GM19025 (cell line): ENCODE results near the gene TTN.

Source experiments
- ATAC-seq: cut with Tn5 transposase; IDR thresholded peaks from one replicate; pipeline ENCODE4 v1.9.1; 2021; ENCODE audit warnings: mild to moderate bottlenecking, low read depth, moderate library complexity; ENCODE audit not compliant: unreplicated experiment

TTN gene

DNA sequence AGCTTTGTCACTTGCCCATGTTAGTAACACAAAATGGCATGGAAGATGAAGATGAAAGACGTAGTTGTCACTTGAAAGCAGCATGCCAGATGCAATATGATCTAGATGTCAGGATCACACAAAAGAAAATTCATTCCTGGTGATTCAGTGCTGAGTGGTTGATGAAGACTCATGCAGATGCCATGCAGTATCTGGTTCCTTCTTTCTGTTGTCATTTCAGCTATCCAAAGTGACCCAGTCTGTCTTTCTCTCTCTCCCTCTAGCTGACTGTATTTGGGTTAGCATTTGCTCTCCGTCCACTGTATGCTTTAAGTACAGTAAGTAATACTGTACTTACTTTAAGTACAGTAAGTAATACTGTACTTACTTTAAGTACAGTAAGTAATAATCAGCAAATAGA is 50.4 kb downstream of the TTN start:
- ATAC-seq = no peak

DNA sequence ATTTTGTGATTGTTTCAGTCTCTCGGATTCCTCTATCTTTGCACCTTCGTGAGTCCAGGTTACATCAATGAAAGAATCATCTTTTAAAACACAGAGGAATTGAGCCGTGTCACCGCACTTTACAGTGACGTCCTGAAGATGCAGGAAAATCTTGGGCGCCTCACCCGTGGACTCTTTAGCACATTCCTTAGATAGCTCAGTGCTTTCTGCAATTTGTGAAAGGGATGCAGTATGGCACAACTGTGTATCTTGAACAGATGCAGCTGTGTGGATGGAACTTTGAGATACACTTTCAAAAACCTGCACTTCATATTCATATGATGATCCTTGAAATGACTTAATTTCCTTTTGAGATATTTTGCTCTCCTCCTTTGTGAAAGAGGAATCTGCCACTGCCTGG is 50.9 kb downstream of the TTN start:
- no peak for ATAC-seq

DNA sequence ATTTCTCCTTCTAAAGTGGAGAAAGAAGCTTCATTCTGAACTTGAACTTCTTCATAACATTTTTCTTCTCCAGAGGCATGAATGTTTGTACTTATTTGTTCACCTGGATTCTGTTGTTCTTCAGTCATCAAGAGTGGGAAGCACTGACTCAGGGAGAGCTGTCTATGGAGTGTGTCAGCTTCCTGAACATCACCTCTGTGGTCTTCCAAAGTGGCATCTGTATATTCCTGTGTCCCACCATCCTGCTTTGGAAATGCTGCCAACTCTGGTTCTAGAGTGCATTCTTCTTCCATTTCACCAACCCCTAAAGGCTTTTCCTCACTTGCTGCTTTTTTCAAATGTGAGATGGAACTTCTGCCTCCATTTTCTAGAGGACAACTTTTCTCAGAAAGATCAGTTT is 59.5 kb downstream of the TTN start:
- no peak for ATAC-seq

DNA sequence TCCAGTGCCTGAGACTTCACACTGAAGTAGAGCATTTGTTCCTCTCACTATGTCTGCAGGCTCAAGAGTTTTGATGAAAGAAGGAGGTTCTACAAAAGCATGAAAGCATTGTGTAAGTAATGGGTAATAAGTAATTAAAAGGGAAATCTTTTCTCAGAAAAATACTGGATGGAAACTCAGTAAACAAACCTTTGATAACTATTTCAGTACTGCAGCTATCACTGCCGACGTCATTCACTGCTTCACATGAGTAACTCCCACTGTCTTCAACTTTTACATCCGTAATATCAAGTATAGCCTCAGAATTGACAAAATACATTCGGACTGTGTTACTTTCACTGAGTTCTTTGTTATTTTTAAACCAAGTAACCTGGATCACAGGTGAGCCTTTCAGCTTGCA is 72.7 kb downstream of the TTN start:
- no peak for ATAC-seq

DNA sequence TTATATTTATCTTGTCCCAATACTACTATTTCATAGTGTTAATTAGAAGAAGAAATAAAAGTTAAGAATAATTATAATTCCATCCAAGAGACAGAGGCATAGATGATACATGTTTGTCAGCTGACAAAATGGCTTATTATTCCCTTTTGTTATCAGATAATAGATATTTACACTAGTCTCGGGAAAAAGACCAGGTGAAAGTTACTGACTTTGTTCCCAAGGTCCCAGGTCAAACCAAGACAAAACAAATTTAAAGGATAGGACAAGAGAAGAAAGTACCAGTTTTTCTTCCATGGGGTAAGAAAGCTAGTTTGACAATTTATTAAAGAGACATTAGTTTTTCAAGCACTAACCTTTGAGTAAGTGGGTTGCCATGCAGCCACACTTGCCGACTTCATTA is 73.2 kb downstream of the TTN start:
- no peak for ATAC-seq

DNA sequence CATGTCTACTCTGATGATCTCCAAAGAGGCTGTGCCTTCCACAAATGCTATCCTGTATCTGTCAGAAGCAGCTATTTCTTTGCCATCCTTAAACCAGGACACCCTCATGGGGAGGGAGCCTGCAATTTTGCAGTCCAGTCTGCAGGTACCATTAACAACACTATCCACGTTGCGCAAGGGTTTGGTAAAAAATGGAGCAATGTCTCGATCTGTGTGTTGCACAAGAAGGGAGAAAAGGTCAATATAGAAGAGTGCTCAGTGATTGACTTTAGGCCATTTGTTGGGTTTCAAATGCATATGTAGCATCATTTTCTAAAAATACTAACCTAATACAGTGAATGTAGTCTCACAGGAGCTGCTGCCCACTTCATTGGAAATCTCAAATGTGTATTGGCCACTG is 74.3 kb downstream of the TTN start:
- ATAC-seq = no peak

DNA sequence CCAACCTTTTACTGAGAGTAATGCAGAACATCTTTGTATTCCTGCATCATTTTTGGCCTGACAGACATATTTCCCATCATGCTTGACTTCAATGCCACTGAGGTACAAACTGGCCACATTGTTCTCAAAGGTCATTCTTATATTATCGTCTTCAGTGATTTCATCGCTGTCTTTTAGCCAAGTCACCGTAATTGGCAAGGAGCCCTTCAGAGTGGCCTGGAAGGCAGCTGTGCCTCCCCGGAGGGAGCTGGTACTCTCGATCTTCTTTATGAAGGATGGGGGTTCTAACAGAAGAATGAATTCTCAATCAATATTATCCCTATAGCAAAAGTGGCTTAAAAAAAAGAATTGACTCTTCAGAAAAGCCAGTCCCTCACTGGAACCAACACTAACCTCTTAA is 75.9 kb downstream of the TTN start:
- ATAC-seq = no peak

DNA sequence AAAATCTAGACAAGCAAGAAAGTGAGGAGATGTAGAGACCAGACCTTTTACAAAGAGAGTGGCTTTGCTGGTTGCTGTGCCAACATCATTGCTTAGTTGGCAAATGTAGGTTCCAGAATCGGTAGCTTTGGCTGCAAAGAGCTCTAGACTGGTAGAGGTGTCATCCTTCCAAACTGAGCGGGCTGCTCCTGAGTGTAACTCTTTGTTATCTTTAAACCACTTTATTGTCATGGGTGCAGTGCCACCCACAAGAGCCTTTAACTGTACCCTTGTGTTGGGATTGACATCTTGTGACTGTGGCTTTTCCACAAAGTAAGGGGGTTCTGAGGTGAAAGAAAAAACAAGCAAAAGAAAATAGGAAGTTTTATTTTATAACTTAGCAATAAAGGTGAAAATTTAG is 77.2 kb downstream of the TTN start:
- no peak for ATAC-seq

DNA sequence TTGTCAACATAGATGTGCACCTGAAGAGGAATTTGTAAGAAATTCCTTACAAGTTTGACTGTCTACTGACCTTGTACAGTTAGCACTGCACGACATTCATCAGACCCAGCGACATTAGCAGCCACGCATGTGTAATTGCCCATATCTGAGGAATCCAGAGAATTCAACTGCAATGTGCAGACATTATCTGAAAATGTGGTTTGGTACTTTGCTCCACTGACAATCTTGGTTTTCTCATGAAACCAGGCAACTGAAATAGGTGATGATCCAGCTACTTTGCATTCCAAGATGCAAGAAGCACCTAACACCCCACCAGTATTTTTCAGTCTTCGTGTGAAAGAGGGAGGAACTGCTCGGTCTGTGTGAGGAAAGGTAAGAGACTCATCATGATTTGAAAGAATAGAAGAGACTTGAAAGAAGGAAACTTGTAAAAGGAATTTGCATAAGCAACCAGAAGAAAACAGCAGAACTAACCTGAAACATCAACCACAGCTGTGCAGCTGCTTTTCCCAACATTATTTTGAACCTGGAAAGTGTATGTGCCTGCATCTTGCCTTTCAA is 83.4 kb downstream of the TTN start:
- no peak for ATAC-seq

DNA sequence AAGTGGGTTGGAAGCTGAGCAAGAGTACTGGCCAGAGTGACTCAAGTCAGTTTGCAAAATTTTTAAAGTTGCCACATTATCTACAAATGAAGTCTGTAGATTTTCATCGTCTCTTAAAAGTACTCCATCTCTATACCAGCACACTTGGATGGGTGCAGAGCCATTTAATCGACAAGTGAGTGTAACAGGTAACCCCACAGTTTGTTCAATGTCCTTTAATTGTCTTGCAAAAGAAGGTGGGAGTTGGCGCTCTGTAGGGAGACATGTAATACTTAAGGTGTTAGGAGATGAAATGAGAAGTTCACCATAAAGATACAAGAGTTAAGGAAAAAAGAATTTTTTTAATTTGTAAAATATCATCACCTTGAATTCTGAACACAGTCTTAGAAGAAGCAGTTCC is 84.9 kb downstream of the TTN start:
- no peak for ATAC-seq

DNA sequence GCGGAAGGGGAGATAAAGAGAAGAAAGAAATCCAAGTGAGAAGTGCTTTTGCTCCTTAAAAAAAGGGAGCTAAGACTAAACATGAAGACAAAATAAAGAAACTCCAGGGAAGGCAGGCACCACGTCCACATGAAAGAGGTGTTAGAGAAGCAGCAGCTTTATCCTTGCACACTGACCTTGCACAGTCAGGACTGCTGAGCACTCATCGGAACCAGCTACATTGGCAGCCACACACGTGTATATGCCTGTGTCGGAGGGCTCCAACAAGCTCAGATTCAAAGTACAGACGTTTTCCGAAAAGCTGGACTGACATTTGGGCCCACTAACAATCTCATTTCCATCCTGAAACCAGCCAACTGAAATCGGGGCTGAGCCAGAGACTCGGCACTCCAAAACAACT is 88.2 kb downstream of the TTN start:
- ATAC-seq = no peak

DNA sequence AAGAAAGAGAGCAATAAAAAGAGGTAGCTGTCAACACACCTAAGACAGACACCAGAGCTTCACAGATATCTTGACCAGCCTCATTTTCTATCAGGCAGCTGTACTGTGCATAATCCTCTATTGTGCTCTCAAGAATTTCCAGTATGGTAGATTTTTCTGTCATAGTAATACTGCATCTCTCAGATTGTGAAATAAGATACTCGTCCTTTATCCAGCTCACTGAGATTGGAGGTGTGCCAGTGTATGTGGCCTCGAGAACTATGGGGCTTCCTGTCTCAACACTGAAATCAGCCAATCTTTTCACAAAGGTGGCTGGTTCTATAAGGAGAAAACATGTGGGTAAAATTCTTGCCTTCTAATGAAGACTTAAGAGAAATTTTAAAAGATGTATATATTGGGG is 88.9 kb downstream of the TTN start:
- ATAC-seq = no peak

DNA sequence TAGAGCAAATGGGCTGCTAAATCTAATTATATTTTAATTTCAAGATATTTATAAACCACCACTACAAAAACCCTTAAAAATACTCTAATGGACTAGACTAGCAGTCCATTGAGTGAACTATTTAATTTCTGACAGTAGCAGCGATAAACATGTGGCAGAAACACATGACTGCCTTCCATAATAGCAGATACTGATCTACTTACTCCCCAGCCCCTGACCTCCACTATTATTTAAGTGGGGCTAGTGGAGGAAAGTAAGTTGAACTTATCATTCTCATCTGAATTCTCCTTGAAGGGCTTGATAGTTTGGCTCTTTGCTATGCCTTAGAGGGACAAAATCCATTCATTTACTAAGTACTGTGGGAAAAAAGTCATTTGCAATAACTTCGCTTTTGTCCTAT is 90.8 kb downstream of the TTN start:
- no peak for ATAC-seq

DNA sequence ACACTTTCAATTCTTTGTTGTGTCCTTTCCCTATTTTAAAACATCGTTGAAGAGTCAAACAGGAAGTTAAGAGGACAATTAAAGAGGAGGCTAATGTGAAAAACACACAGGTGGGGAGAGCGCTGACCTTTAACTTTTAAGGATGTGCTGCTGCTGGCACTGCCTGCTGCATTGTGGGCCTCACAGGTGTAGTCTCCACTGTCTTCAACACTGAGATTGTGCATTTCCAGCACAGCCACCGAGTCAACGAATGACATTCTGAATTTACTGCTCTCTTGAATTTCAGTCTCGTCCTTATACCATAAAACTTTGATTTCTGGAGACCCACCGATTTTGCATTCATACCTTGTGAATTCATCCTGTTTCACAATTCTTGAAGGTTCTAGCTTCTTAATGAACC is 91.9 kb downstream of the TTN start:
- no peak for ATAC-seq

DNA sequence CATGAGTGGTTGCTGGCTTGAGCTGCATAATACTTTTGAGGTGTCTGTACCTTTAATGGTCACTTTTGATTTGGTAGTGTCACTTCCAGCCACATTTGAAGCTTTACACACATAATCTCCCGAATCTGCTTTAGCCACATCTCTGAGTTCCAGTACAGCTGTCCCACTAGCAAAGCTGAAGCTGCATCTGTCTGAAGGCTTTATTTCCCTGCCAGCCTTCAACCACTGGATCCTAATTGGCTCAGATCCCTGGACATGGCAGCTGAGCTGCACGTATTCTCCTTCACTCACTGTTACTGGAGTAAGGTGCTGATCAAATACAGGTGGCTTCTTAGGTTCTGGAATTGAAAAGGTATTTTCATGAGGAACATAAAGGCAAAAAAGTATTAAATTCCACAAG is 99.7 kb downstream of the TTN start:
- no peak for ATAC-seq

DNA sequence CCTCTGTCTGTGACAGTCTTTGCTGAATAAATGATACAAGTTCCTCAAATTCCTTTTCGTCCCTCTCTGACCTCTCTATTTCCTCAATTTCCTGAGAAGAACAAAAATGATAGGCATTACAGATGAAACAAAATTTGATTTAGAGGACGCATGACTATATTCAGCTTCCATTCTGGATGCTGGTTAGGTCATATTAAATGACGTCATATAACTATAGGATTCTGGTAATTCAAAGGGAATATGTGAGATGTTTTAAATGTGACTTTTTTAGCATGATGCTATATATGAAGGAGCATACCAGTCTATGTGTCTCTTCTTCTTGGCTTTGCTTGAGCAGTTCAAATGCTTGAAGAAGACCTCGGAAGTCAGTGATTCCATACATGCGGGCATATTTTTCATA is 102.3 kb downstream of the TTN start:
- ATAC-seq = no peak

DNA sequence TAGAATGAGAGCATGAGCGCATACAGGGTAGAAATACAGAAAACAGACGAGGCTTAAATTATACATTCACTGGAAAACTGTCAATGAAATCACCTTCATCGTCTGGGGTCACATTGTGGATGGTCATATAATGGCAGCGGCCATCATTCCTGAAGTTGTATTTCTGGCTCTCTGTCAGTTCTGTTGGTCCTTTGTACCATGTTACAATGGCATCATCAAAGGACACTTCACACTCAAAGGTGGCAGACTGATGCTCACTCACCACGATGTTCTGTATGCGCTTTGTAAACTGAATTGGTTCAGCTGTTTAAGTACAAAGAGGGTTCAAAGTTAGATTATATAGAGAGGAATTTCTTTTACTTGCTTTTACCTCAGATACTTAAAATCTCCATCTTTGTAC is 104.9 kb downstream of the TTN start:
- no peak for ATAC-seq

DNA sequence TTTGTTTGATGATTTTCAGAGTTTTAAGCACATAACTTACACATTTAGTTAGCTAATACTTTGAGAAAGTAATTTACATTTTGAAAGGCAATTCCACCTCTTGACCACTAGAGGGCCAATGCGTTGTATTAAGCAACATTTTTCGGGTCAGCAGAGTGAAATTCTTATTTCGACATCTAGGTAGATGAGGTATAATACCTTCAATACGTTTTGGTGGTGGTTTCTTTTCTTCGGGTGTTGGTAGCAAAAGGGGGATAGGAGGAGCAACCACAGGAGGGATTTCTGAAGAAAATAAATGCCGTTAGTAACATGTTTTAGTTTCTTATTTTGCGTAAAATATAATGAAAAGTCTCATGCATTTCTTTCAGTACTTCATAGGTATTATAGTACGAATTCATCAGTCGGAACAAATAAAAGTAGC is 106.3 kb downstream of the TTN start:
- ATAC-seq = no peak

DNA sequence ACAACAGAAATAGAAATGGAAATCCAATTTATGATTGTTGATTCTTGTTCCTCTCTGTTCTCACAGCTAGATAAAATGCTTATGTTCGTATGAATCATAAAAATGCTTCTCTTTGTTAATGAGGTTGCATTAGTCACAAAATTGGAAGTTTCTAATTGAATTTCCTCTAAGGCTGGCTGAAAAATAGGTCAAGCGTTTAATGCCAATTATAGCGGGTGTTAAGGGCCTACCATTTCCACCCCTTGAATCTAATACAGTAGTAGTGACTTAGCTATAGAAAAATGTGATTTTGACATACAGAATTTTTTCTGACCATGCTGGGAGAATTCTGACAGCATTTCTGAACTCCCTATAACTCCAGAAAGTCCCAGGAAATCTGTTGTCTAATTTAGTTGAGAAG is 107.1 kb downstream of the TTN start:
- no peak for ATAC-seq

DNA sequence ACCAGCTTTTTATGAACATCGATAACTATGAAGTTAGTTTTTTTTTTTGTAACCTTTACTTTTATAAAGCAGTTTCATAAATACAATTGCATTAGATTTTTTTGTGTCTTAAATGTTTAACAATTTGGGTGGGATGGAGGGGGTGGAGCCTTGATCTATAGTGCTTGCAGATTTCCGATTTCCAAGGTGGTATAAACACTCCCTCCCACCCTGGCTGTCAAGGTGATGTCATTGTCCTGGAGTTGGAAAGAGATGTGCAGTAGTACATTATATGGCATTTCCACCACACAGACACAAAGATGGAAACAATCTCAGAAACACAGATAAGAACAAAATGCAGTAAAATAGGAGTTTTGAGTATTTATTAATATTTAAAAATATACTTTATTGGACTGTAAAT is 114.4 kb downstream of the TTN start:
- no peak for ATAC-seq

DNA sequence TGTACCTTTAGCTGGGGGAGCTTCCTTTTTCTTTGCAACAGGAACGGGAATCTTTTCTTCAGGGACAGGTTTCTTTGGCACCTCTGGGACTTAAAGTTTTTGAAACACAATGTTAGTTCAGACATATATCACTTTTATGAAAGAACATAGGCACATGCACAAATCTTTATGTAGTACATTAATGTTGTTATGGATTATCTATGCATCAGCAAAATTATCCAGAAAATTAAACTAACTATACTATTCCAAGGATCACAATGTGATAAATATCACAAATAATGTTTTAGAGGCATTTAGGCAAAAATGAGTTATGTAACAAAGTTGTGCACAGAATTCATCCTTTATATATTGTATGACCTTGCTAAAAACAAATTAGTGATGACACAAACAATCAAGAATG is 117.4 kb downstream of the TTN start:
- no peak for ATAC-seq

DNA sequence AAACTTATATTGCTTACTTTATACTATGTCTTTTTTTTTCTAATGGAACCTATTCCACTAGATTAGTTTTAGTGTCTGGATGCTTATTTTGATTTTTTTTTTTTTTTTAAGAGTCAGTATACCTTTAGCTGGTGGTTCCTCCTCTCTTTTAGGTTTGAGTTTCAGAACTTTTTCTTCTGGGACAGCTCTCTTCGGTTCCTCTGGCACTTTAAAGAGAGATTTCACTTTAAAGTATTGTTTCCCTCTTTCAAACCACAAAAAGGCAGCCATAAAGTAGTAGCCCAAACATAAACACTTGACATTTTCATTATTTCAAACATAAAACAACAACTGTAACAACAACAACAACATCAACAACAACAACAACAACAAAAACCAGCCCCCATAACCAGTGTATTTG is 123.3 kb downstream of the TTN start:
- no peak for ATAC-seq

DNA sequence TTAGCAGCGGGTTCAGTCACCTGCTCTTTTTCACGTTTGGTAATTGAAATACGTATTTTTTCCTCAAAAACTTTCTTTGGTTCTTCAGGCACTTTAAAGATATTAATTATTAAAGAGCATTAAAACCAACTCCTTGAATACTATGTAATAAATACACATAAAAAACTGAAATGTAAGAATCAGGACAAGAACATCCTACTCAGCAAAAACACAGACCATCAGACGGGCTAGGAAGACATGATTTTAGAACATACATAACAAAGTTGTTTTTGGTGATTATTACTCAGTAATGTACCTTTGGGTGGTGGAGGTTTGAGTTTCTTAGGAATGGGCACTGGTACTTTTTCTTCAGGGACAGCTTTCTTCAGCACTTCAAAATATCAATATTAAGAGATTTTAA is 126.1 kb downstream of the TTN start:
- ATAC-seq = no peak
